Testis (tissue), 2 donors: Measurements from ENCODE around the gene NBAS.

Experiments used
- POLR2A ChIP-seq: fragments of 450-650 bp; IDR thresholded peaks from one replicate; pipeline ENCODE4 v1.6.1; 2017; ENCODE audit warnings: antibody characterized with exemption, mild to moderate bottlenecking, moderate library complexity
- TF ChIP-seq, protein P1 (sequence below), 3 experiments: fragments of 450-650 bp in 2 of 3; fragments of 200-600 bp in 1 of 3; sonication (generic) in 1 of 3; IDR thresholded peaks; one replicate each; pipeline ENCODE4 v1.5.1; 2016 to 2019; ENCODE audit warnings: antibody characterized with exemption in 3 of 3, mild to moderate bottlenecking in 2 of 3, moderate library complexity in 1 of 3

DNA sequence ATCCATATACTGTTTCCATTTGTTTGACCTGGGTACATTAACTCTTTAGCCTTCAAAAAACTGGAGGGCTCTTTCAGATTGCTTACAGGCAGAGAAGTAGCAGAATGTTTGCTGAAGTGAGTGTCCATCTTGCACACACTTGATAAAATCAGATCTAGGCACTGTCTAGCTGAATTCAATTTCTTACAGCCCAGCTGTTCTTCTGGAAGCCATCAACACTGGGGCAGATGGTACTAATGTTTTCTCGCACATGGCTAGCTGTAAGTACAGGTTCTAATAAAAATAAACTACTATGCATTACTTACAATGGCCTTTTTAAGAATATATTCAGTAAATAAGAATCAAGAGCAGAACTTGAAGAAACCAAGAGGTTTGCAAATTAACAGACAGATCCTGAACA lies 175.9 kb downstream of the NBAS start:
- TF ChIP-seq, protein P1, sequence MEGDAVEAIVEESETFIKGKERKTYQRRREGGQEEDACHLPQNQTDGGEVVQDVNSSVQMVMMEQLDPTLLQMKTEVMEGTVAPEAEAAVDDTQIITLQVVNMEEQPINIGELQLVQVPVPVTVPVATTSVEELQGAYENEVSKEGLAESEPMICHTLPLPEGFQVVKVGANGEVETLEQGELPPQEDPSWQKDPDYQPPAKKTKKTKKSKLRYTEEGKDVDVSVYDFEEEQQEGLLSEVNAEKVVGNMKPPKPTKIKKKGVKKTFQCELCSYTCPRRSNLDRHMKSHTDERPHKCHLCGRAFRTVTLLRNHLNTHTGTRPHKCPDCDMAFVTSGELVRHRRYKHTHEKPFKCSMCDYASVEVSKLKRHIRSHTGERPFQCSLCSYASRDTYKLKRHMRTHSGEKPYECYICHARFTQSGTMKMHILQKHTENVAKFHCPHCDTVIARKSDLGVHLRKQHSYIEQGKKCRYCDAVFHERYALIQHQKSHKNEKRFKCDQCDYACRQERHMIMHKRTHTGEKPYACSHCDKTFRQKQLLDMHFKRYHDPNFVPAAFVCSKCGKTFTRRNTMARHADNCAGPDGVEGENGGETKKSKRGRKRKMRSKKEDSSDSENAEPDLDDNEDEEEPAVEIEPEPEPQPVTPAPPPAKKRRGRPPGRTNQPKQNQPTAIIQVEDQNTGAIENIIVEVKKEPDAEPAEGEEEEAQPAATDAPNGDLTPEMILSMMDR (IDR thresholded peaks at IDR 0.05) = no peak
- no peak for TF ChIP-seq POLR2A
